OCI-LY7 (cell line): Measurements from ENCODE around the gene MACROD2. TPM values are rescaled to one million over a fixed set of nuclear protein-coding genes. Genes with fewer than 3 reads are reported as not detected.

Experiments used
- BruUV-seq: library from RNA; stranded (reverse); fragments of 400-500 nt; replicated peaks from 2 replicates; lab custom pipeline; 2021; lab: Mats Ljungman, UMichigan
- CTCF ChIA-PET: fragments of 300-600 bp; sonication (Branson Sonifier 250); formaldehyde crosslinking; loops from one replicate; lab custom pipeline; 2022; ENCODE audit warnings: antibody characterized with exemption; ENCODE audit not compliant: unreplicated experiment; lab: Charles Lee
- POLR2A ChIA-PET: fragments of 300-600 bp; sonication (Branson Sonifier 250); formaldehyde crosslinking; loops from one replicate; lab custom pipeline; 2022; ENCODE audit warnings: antibody characterized with exemption; lab: Charles Lee
- DNase-seq: peaks from one replicate; pipeline ENCODE4 v3.0.0-alpha.2; 2015; ENCODE audit warnings: low spot score
- H2AFZ ChIP-seq: fragments of 200-600 bp; sonication (generic), shearing (Covaris generic); 2 replicates; pipeline ENCODE4 v1.6.1; 2014; ENCODE audit warnings: mild to moderate bottlenecking, antibody characterized with exemption, low read length, moderate library complexity
- H3K27ac ChIP-seq: fragments of 200-600 bp; sonication (generic); 2 replicates; pipeline ENCODE4 v1.5.1; 2014; ENCODE audit warnings: mixed run types, low read depth, mild to moderate bottlenecking, moderate library complexity, low read length, inconsistent platforms; ENCODE audit not compliant: poor library complexity, severe bottlenecking
- H3K36me3 ChIP-seq: fragments of 200-600 bp; sonication (generic); 2 replicates; pipeline ENCODE4 v1.6.1; 2014; ENCODE audit warnings: mild to moderate bottlenecking, antibody characterized with exemption, low read length, moderate library complexity, mixed read lengths; ENCODE audit not compliant: insufficient read depth
- H3K4me1 ChIP-seq: fragments of 200-600 bp; sonication (generic); 2 replicates; pipeline ENCODE4 v1.5.1; 2014; ENCODE audit warnings: mild to moderate bottlenecking, low read length; ENCODE audit not compliant: insufficient read depth, poor library complexity, severe bottlenecking
- H3K4me2 ChIP-seq: fragments of 200-600 bp; sonication (generic); 2 replicates; pipeline ENCODE4 v1.6.1; 2014; ENCODE audit warnings: mild to moderate bottlenecking, low read length
- H3K4me3 ChIP-seq: fragments of 200-600 bp; sonication (generic); 2 replicates; pipeline ENCODE4 v1.5.1; 2014; ENCODE audit warnings: mild to moderate bottlenecking, low read depth, low read length; ENCODE audit not compliant: poor library complexity, severe bottlenecking
- H3K79me2 ChIP-seq: fragments of 200-600 bp; sonication (generic); 2 replicates; pipeline ENCODE4 v1.6.1; 2016; ENCODE audit warnings: low read depth, mild to moderate bottlenecking, low read length, moderate library complexity, mixed read lengths; ENCODE audit not compliant: insufficient read depth
- H3K9me2 ChIP-seq: fragments of 200-600 bp; sonication (generic); 2 replicates; pipeline ENCODE4 v1.6.1; 2016; ENCODE audit warnings: mild to moderate bottlenecking, low read length, mixed read lengths; ENCODE audit not compliant: insufficient read depth
- H3K9me3 ChIP-seq: fragments of 200-600 bp; sonication (generic); 2 replicates; pipeline ENCODE4 v1.6.1; 2014; ENCODE audit warnings: mild to moderate bottlenecking, mixed run types, low read length, mixed read lengths
- H4K20me1 ChIP-seq: fragments of 200-600 bp; sonication (generic); 2 replicates; pipeline ENCODE4 v1.6.1; 2014; ENCODE audit warnings: mild to moderate bottlenecking, antibody characterized with exemption, low read length, moderate library complexity, mixed read lengths; ENCODE audit not compliant: insufficient read depth
- EZH2phosphoT487 ChIP-seq: fragments of 200-600 bp; sonication (generic); IDR thresholded peaks from 2 replicates; pipeline ENCODE4 v1.6.1; 2018; ENCODE audit warnings: low read depth, borderline replicate concordance, mild to moderate bottlenecking, mixed run types, antibody characterized with exemption, low read length, moderate library complexity, mixed read lengths
- intact Hi-C: fragments of 100-400 bp; cut with micrococcal nuclease; formaldehyde crosslinking; loops from one replicate; pipeline ENCODE4 v1.10.0; 2022; ENCODE audit not compliant: unreplicated experiment
- total RNA-seq, 2 experiments: library from RNA; depleted of rRNA in 1 of 2; stranded (reverse); fragments of >200 nt in 1 of 2; shearing (Covaris generic) in 1 of 2; gene quantifications; 2 replicates each; pipeline ENCODE4 v1.2.3, GENCODE V29; 2014 to 2022
- TF ChIP-seq, protein P1 (sequence below): fragments of 200-600 bp; sonication (generic); conservative IDR thresholded peaks from 2 replicates; pipeline ENCODE4 v1.5.1; 2014; ENCODE audit warnings: mild to moderate bottlenecking, antibody characterized with exemption, low read length, moderate library complexity, mixed read lengths

Gene MACROD2
- total RNA-seq, 2 experiments from 2014 or later: 0.09 to 4.5 TPM

DNA sequence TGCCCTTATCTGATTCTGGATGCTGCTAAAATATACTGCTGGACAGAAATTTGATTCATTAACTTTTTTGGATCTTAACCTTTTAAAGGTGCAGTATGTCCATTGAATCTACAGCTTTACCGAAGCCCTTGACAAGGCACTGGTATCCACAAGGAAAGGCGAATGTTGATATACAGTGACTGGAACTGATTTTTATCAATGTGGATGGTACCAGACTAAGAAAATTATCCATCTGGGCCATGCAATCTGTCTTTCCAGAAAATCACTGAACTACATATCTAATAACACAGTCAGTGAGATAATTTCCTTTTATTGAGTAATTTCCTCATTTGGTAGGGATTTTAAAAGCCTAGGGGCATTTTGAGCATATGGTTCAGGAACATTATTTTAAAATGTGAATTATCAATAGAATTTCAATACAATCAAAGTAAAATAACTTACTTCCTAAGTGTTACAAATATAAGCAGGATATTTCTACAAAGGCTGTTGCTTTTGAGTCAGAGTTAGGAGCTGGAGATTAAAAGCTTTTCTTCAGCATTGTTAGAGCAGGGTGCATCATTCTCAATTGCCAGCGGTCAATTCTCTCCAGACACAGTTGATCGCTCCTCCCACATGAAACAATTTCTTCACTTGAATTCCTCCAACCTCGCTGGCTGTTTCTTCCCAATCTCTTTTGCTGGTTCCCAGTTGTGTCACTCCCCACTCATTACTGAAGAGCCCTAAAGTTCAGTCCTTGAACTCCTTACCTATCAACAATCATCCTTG, 927.4 kb downstream of the MACROD2 start:
- DNase-seq: no peak
- BruUV-seq: no TSS peak

DNA sequence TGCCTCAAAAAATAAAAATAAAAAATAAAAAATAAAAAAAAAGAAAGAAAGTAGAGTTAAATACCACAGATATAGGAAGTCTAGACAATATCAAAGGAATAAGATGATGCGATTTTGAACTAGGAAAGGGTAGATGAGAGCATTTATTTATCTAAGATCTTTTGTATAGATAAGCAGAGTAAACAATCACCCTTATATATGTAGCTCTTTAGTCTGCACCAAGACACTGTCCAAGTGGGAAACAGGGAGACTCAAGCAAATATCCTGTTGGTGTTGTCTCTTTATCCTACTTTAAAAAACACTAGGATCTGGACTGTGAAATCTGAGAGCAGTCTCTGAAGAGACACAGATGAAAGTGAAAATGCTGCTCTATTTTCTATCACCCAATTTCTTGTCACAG, 929.1 kb downstream of the MACROD2 start:
- no peak overlapping the region for H3K4me2 ChIP-seq
- POLR2A ChIA-PET: interaction anchor here (0.6 kb wide), 1 partner anchor 10 kb away, joined by 3 read pairs; no protein-coding TSS in a partner anchor

More for the DNA sequence above, 927.4 kb downstream of the MACROD2 start:
- Histone ChIP-seq H3K36me3 (no peaks in the 10 kb centered on the region), H2AFZ (no peak overlapping the region), H3K4me1 (no peaks in the 10 kb centered on the region), H3K9me2 (no peaks in the 10 kb centered on the region), H3K9me3 (no peaks in the 10 kb centered on the region), H3K4me3 (no peak overlapping the region), H4K20me1 (no peaks in the 10 kb centered on the region), H3K27ac (no peak overlapping the region), H3K4me2 (no peak overlapping the region), H3K79me2 (no peaks in the 10 kb centered on the region)
- intact Hi-C loops: no loop called here
- POLR2A ChIA-PET: no interaction called here
- CTCF ChIA-PET: no interaction called here
- no peak for TF ChIP-seq EZH2phosphoT487
- TF ChIP-seq, protein P1, sequence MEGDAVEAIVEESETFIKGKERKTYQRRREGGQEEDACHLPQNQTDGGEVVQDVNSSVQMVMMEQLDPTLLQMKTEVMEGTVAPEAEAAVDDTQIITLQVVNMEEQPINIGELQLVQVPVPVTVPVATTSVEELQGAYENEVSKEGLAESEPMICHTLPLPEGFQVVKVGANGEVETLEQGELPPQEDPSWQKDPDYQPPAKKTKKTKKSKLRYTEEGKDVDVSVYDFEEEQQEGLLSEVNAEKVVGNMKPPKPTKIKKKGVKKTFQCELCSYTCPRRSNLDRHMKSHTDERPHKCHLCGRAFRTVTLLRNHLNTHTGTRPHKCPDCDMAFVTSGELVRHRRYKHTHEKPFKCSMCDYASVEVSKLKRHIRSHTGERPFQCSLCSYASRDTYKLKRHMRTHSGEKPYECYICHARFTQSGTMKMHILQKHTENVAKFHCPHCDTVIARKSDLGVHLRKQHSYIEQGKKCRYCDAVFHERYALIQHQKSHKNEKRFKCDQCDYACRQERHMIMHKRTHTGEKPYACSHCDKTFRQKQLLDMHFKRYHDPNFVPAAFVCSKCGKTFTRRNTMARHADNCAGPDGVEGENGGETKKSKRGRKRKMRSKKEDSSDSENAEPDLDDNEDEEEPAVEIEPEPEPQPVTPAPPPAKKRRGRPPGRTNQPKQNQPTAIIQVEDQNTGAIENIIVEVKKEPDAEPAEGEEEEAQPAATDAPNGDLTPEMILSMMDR: no peak

More for the DNA sequence above, 929.1 kb downstream of the MACROD2 start:
- no peaks in the 10 kb centered on the region for H3K4me1 ChIP-seq
- H3K4me3 ChIP-seq: no peak overlapping the region
- no peaks in the 10 kb centered on the region for H3K36me3 ChIP-seq
- H2AFZ ChIP-seq: no peak overlapping the region
- H3K79me2 ChIP-seq: no peaks in the 10 kb centered on the region
- no peak for DNase-seq
- BruUV-seq: no TSS peak
- no peaks in the 10 kb centered on the region for H3K9me3 ChIP-seq
- no peak overlapping the region for H3K27ac ChIP-seq
- intact Hi-C loops: no loop called here
- CTCF ChIA-PET: no interaction called here
- TF ChIP-seq, protein P1: no peak
- TF ChIP-seq EZH2phosphoT487: no peak
- H3K9me2 ChIP-seq: no peaks in the 10 kb centered on the region
- H4K20me1 ChIP-seq: no peaks in the 10 kb centered on the region
